Measurements from ENCODE around the gene TRAF3IP1.
"Not testable (repeated sequence)": the region's sequence is repeated elsewhere in the genome, so short reads cannot be mapped to it uniquely, and the experiment has no call there.

Gene TRAF3IP1

DNA sequence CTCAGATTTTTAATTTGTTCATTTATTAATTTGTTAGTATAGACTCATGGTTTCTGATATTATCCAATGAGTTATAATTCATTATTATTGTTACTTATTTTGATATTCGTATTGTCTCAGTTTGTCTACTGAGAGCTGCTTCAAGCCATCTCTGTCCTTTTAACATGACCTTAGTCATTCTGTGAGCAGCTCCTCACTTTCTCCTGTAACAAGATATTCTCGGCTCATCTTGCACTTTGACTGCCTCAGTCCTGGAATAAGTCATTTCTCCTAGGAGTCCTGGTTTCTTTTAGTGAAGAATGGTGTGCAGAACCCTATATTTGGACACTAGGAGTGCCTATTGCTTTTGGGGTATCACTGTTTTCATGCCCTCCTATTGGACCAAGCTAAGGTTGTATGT lies 119.6 kb downstream of the TRAF3IP1 start:
- H3K4me3 ChIP-seq (ENCODE audit: low read depth, low read length) = no peak overlapping the region
- no peak for DNase-seq (ENCODE audit: low read depth, low spot score)
- CTCF ChIA-PET = interaction anchor here (0.8 to 2.8 kb wide), 5 partner anchors 9 to 69 kb away, joined by 4 to 10 read pairs (median 8); no protein-coding TSS in a partner anchor
- TF ChIP-seq, protein P1, sequence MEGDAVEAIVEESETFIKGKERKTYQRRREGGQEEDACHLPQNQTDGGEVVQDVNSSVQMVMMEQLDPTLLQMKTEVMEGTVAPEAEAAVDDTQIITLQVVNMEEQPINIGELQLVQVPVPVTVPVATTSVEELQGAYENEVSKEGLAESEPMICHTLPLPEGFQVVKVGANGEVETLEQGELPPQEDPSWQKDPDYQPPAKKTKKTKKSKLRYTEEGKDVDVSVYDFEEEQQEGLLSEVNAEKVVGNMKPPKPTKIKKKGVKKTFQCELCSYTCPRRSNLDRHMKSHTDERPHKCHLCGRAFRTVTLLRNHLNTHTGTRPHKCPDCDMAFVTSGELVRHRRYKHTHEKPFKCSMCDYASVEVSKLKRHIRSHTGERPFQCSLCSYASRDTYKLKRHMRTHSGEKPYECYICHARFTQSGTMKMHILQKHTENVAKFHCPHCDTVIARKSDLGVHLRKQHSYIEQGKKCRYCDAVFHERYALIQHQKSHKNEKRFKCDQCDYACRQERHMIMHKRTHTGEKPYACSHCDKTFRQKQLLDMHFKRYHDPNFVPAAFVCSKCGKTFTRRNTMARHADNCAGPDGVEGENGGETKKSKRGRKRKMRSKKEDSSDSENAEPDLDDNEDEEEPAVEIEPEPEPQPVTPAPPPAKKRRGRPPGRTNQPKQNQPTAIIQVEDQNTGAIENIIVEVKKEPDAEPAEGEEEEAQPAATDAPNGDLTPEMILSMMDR (IDR thresholded peaks at IDR 0.05; ENCODE audit: insufficient read depth, low read length, missing control alignments) = no peak
- POLR2A ChIA-PET = no interaction called here

DNA sequence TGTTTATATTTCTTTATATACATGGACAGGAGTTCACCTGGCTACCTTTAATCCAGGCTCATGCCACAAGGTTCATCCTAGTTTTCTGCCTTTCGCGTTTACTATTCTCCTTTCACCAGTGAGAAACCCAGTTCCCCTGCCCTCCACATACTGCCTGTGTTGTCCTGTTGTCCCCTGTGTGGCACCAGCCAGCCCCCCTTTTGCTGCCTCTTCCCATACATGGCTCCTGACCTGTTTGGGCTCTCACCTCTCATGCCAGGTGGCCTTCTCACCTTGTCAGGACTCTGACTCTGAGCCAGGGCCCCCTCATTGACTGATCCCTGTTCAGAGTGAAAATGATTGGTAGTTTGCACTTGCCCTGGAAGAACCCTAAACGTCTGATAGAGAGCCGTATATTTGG lies 120.0 kb downstream of the TRAF3IP1 start:
- TF ChIP-seq, protein P1 (IDR thresholded peaks at IDR 0.05; ENCODE audit: insufficient read depth, low read length, missing control alignments) = no peak
- ChIA-PET CTCF (interaction anchor here (0.8 to 2.8 kb wide), 5 partner anchors 8 to 70 kb away, joined by 4 to 10 read pairs (median 8); no protein-coding TSS in a partner anchor), POLR2A (no interaction called here)
- no peak overlapping the region for H3K4me3 ChIP-seq (ENCODE audit: low read depth, low read length)
- DNase-seq (ENCODE audit: low read depth, low spot score) = no peak

DNA sequence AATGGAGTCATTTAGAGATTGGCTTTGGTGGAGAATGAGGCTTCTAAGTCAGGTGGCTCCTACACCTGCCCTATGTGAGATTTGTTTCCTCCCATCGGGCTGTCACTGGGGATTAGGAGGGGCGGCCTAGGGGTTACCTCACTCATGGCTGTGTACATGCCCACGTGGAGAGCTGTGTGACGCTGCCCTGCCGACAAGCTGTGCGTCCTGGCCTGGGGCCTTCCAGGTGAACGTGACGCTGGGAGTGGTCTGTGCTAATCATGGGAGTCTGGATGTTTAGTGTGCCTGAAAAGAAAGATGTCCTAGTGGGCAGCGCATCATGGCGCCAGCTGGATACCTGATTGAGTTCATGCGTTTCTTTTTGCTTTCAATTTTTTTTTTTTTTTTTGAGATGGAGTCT lies 120.4 kb downstream of the TRAF3IP1 start:
- CTCF ChIA-PET = interaction anchor here (2.8 kb wide), 1 partner anchor 8 kb away, joined by 10 read pairs; no protein-coding TSS in a partner anchor
- DNase-seq (ENCODE audit: low read depth, low spot score) = no peak
- no peak overlapping the region for H3K4me3 ChIP-seq (ENCODE audit: low read depth, low read length)
- POLR2A ChIA-PET = no interaction called here
- TF ChIP-seq, protein P1 (IDR thresholded peaks at IDR 0.05; ENCODE audit: insufficient read depth, low read length, missing control alignments) = no peak

DNA sequence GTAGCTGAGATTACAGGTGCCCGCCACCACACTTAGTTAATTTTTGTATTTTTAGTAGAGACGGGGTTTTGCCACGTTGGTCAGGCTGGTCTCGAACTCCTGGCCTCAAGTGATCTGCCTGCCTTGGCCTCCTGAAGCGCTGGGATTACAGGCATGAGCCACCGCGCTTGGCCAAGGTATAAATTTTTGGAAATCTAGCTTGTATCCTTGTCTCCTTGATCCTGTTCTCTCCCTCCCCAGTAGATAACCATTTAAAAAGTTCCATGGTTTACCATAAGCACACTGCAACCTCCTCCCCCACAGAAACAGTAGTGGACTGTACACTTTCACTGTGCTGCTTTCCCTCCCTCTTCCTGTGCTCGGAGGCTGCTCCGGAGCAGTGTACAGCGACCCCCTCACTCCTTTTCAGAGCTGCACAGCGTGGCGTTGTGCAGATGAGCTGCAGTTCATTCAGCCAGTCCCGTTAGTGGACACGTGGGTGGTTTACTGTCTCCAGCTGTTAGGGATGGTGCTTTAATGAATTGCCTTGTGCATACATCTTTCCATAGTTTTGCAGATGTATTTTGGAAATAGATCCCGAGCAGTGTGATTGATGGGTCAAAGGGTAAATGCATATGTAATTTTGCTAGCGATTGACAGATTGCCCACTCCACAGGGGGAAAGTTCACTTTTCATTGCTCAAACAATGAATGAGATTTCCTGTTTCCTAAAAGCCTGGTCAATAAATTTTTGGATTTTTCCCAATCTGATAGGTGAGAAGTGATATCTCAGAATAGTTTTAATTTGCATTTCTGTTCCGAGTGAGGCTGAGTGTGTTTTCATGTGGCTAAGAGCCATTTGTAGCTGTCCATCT lies 121.2 kb downstream of the TRAF3IP1 start:
- ChIA-PET CTCF (interaction anchor here (1.6 kb wide), 1 partner anchor 23 kb away, joined by 5 read pairs; no protein-coding TSS in a partner anchor), POLR2A (no interaction called here)
- H3K4me3 ChIP-seq (ENCODE audit: low read depth, low read length) = no peak overlapping the region
- DNase-seq (ENCODE audit: low read depth, low spot score) = no peak
- TF ChIP-seq, protein P1 (IDR thresholded peaks at IDR 0.05; ENCODE audit: insufficient read depth, low read length, missing control alignments) = no peak

DNA sequence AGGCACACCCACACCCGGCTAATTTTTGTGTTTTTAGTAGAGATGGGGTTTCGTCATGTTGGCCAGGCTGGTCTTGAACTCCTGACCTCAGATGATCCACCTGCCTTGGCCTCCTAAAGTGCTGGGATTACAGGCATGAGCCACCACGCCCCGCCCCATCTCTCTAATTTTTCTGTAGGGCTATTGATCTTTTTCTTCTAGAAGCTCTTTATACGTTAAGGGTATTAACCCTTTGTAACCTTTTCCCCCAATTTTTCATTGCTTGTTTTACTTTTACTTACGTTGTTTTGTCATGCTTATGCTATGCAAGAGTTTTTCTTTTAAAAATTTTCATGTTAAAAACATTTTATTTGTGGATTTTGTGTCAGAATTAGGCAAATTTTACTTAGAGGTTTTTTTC lies 121.9 kb downstream of the TRAF3IP1 start:
- H3K4me3 ChIP-seq (ENCODE audit: low read depth, low read length); POLR2A ChIA-PET; DNase-seq (ENCODE audit: low read depth, low spot score): not testable (repeated sequence)
- CTCF ChIA-PET = interaction anchor here (1.0 to 1.6 kb wide), 2 partner anchors 22 to 71 kb away, joined by 3 to 5 read pairs; no protein-coding TSS in a partner anchor

DNA sequence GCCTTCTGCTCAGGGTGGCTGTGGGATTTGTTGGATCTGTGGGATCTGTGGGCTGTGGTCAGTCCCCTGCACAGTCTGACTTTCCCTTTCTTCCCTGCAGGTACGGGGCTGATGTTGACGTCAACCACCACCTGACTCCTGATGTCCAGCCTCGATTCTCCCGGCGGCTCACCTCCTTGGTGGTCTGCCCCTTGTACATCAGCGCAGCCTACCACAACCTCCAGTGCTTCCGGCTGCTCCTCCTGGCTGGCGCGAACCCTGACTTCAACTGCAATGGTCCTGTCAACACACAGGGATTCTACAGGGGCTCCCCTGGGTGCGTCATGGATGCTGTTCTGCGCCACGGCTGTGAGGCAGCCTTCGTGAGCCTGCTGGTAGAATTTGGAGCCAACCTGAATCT lies 123.9 kb downstream of the TRAF3IP1 start:
- TF ChIP-seq, protein P1 (IDR thresholded peaks at IDR 0.05; ENCODE audit: insufficient read depth, low read length, missing control alignments) = no peak
- ChIA-PET POLR2A (no interaction called here), CTCF (interaction anchor here (1.0 to 1.4 kb wide), 2 partner anchors 10 to 73 kb away, joined by 4 to 5 read pairs; no protein-coding TSS in a partner anchor)
- H3K4me3 ChIP-seq (ENCODE audit: low read depth, low read length) = no peak overlapping the region
- DNase-seq (ENCODE audit: low read depth, low spot score) = no peak
